T-helper 1 cell treated with Interleukin-12 subunit alpha and Interleukin-12 subunit beta and Interleukin-4 antibody, amounts not matched to agents 30 ng/mL and 1 ng/mL, for 36 hours (primary cell): ENCODE results near the gene KRTAP3-2. TPM values are rescaled to one million over a fixed set of nuclear protein-coding genes. Genes with fewer than 3 reads are reported as not detected.

ENCODE experiments used
- intact Hi-C: fragments of 100-400 bp; cut with micrococcal nuclease; formaldehyde crosslinking; loops from one replicate; pipeline ENCODE4 v1.15.1; 2024
- total RNA-seq: library from RNA; stranded (reverse); gene quantifications from 2 replicates; pipeline ENCODE4 v1.2.3, GENCODE V29; 2022

The KRTAP3-2 gene
- total RNA-seq, 1 donor from 2014 or later, result not detected

DNA sequence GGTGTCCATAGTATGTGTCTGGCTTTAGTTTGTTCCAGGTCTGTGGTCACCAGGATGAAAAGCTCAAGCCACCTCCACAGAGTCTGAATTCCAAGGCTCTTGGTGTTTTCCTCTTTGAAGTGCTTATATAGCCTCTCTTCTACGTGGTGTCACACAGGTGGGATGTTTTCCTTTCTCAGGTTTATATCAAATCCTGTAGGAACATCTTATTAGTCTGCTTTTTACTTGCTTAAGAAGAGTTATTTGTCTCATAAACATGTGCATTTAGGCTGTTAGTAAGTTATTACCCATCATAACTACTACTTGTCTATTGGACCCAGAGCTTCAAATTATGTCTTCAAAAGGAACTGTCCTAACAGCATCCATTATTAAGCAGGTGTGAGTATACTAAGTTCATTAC is 32.9 kb downstream of the KRTAP3-2 start, which contains the start of gene KRT39:
TSS of gene KRT39 (minus strand) at position 101 of the 400 bp plus-strand sequence. CDS start at position 9, 92 bp downstream.
- intact Hi-C loops, result no loop called here

- intact Hi-C loops, result no loop called here
Observed at GRCh38 chr17:40963838-40964237, 35.9 kb downstream of the KRTAP3-2 start.

DNA sequence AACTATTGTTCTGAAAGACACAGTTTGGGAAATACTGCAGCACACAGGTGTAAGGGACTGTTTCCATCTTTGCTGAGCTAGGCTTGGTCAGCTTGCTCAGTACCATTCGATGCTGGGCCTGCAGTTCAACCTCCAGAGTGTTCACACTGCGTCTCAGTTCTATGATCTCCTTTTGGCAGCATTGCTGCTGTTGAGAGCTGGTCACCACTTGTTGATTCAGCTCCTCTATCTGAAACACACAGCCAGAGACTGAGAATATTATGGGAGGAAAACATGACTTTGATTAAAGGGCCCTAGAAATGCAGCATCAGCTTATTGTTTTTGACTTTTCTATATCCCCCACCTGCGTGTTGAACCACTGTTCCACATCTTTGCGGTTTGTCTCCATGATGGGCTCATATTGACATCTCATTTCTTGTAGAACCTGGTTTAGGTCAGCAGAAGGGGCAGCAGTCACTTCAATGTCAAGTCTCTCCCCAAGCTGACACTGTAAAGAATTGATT is 37.6 kb downstream of the KRTAP3-2 start:
- intact Hi-C loops, result no loop called here

- intact Hi-C loops, result no loop called here
Observed at GRCh38 chr17:40961591-40961990, 38.1 kb downstream of the KRTAP3-2 start.

- intact Hi-C loops, result no loop called here
Observed at GRCh38 chr17:40960144-40960543, 39.6 kb downstream of the KRTAP3-2 start.

- intact Hi-C loops, result no loop called here
Observed at GRCh38 chr17:40958086-40958953, 41.4 kb downstream of the KRTAP3-2 start.

DNA sequence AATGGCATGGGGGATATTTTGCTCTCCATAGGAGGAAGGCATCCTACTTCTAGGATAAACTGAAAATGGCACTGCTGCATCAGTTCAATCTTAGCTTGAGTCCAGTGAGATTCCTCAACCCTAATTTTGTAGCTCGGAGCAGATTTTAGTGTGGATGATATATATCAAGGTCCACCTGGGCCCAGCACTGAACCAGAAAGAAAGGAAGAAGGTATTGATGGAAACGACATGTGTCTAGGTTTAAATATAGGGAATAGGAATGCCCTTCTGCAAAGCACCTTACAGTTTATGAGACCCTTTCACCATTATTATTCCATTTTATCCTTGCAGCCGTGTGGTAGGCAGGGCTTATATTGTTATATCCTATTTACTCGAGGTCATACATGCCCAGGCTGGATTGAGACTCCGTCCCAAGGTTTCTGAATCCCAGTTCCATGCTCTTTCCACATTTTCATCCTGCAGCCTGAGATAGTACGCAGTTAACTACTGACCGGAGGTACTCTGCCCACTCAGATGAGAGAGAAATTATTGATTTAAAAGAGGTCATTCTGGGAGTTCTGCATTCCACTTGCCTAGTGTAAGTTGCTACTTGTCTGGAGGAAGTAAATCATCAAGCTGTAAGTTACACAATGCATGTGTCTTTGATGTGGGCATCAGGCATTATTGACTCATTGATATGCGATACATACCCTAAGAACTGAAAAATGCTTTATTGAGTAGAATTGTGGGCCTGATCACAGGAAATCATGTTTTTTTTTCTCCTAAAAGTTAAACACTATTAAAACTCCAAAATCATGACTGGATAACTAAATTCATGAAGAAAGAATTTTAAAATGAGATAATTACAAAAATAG is 43.1 kb downstream of the KRTAP3-2 start:
- intact Hi-C loops, result no loop called here

- intact Hi-C loops, result no loop called here
Observed at GRCh38 chr17:40953881-40954280, 45.8 kb downstream of the KRTAP3-2 start.

DNA sequence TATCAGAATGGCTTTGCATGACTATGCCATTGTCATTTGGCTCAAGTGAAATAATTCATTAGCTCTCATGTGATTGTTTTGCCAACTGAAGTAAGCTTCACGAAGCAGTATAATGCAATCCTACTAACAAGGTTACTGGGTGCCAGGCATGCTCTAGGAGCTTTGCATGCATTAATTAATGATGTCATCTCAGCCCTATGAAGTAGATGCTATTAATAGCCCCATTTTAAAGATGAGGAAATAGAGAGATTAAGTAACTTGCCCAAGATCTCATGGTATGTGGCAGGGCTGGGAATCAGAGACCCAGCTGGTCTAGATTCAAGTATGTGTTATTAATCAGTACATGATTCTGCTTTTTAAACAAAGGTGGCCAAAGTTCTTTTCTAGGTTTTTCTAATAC is 47.0 kb downstream of the KRTAP3-2 start:
- intact Hi-C loops, result no loop called here

GRCh38 chr17:40952154-40952553 is 47.6 kb downstream of the KRTAP3-2 start:
- intact Hi-C loops, result no loop called here

DNA sequence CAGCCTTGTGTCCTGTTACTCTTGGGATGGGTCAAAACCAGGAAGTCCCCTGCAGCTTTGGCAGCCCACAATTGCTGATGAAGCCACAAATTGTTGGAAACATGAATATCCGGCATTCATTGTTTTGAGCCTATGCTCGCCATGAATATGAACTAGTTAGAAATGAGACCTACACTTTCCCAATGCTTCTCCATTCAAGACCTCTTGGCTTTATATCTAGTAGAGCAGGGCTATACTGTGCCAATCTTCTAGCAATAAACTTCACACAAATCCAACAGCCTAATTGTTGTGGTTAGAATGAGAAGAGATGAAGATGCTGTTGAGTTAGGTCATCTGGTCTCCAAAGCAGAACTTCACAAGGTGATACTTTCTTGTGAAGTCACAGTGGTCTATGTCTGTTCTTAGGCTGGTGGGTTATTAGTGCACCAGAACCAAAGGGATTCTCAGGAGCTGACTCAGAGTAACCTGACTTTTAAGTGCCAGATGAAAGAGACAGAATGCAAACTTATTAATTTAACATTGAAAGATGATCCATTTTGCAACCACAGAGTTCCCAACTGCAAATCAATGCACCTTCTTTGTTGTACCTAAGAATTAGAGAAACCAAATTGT is 48.6 kb downstream of the KRTAP3-2 start:
- intact Hi-C loops, result no loop called here

DNA sequence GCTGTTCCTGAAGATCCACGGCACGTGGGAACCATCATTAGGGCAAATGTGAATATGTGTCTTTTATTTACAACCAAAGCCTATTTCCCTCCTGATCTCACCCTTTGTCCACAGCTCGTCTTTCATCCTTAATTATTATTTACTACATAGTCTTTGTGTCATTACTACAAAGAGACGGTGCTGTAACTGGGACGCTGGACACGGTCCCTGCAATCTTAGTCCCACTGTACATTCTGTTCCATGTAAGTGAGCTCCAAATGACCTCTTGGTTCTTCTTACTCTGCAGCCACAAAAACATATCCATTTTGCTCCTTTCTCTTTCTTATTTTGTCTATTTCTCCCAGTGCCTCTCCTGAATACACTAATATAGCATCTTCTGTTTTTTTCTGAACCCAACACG is 49.5 kb downstream of the KRTAP3-2 start:
- intact Hi-C loops, result no loop called here

DNA sequence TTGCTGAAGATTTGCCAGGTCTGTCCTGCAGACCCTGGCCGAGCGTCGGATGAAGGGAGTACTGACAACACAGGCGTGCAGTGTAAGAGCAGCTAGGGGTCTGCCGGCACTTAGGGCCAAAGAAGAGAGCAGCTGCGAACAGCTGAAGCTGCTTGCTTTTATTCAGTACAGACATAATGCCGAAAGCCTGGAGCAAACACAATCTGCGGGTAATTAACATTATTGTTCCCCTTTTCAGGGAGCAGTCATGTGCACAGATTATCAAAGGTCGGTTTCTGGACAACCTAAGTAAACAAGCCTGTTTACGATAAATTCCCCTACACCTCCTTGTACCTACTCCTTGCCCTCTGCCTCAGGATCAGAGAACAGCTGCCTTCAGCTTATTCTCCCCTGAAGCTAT is 50.3 kb downstream of the KRTAP3-2 start:
- intact Hi-C loops, result no loop called here

Other genes starting within 250 kb of the KRTAP3-2 start
- not detected in 2 replicates for gene KRT25, start 244.6 kb downstream of the KRTAP3-2 start, total RNA-seq
- gene KRT26, start 227.7 kb downstream of the KRTAP3-2 start, total RNA-seq, result not detected in 2 replicates
- not detected in 2 replicates for gene KRT27, start 217.4 kb downstream of the KRTAP3-2 start, total RNA-seq
- not detected in 2 replicates for gene KRT28, start 199.9 kb downstream of the KRTAP3-2 start, total RNA-seq
- gene KRT10, start 177.3 kb downstream of the KRTAP3-2 start, total RNA-seq, result 21.0 and 25.6 TPM in 2 replicates
- gene KRT12, start 132.7 kb downstream of the KRTAP3-2 start, total RNA-seq, result not detected in 2 replicates
- not detected in 2 replicates for gene KRT20, start 114.7 kb downstream of the KRTAP3-2 start, total RNA-seq
- gene KRT23, start 62.3 kb downstream of the KRTAP3-2 start, total RNA-seq, result not detected in 2 replicates
- gene KRT39, start 33.0 kb downstream of the KRTAP3-2 start, total RNA-seq, result not detected in 2 replicates
- not detected in 2 replicates for gene KRT40, start 15.6 kb downstream of the KRTAP3-2 start, total RNA-seq
- not detected in 2 replicates for gene KRTAP3-3, start 5.7 kb downstream of the KRTAP3-2 start, total RNA-seq
- gene KRTAP3-1, start 9.2 kb upstream of the KRTAP3-2 start, total RNA-seq, result not detected in 2 replicates
- gene KRTAP1-5, start 27.3 kb upstream of the KRTAP3-2 start, total RNA-seq, result not detected in 2 replicates
- gene KRTAP1-4, start 30.3 kb upstream of the KRTAP3-2 start, total RNA-seq, result not detected in 2 replicates
- gene KRTAP1-3, start 35.0 kb upstream of the KRTAP3-2 start, total RNA-seq, result not detected in 2 replicates
- not detected in 2 replicates for gene KRTAP1-1, start 41.5 kb upstream of the KRTAP3-2 start, total RNA-seq
- not detected in 2 replicates for gene KRTAP2-1, start 47.4 kb upstream of the KRTAP3-2 start, total RNA-seq
- gene KRTAP2-2, start 55.3 kb upstream of the KRTAP3-2 start, total RNA-seq, result not detected in 2 replicates
- not detected in 2 replicates for gene KRTAP2-3, start 60.2 kb upstream of the KRTAP3-2 start, total RNA-seq
- not detected in 2 replicates for gene KRTAP2-4, start 66.0 kb upstream of the KRTAP3-2 start, total RNA-seq
- not detected in 2 replicates for gene KRTAP4-7, start 84.2 kb upstream of the KRTAP3-2 start, total RNA-seq
- gene KRTAP4-8, start 98.2 kb upstream of the KRTAP3-2 start, total RNA-seq, result not detected in 2 replicates
- gene KRTAP4-16, start 102.3 kb upstream of the KRTAP3-2 start, total RNA-seq, result not detected in 2 replicates
- not detected in 2 replicates for gene KRTAP4-9, start 105.5 kb upstream of the KRTAP3-2 start, total RNA-seq
- not detected in 2 replicates for gene KRTAP4-11, start 118.5 kb upstream of the KRTAP3-2 start, total RNA-seq
- gene KRTAP4-12, start 124.3 kb upstream of the KRTAP3-2 start, total RNA-seq, result not detected in 2 replicates
- gene KRTAP4-6, start 140.6 kb upstream of the KRTAP3-2 start, total RNA-seq, result not detected in 2 replicates
- not detected in 2 replicates for gene KRTAP4-5, start 149.9 kb upstream of the KRTAP3-2 start, total RNA-seq
- gene KRTAP4-4, start 160.8 kb upstream of the KRTAP3-2 start, total RNA-seq, result not detected in 2 replicates
- gene KRTAP4-3, start 168.3 kb upstream of the KRTAP3-2 start, total RNA-seq, result not detected in 2 replicates
- not detected in 2 replicates for gene KRTAP4-2, start 178.3 kb upstream of the KRTAP3-2 start, total RNA-seq
- not detected in 2 replicates for gene KRTAP4-1, start 185.0 kb upstream of the KRTAP3-2 start, total RNA-seq
- not detected in 2 replicates for gene KRTAP9-1, start 190.0 kb upstream of the KRTAP3-2 start, total RNA-seq
- gene KRTAP9-2, start 226.7 kb upstream of the KRTAP3-2 start, total RNA-seq, result not detected in 2 replicates
- not detected in 2 replicates for gene KRTAP9-3, start 232.5 kb upstream of the KRTAP3-2 start, total RNA-seq
- gene KRTAP9-8, start 238.1 kb upstream of the KRTAP3-2 start, total RNA-seq, result not detected in 2 replicates
- gene KRTAP9-4, start 249.8 kb upstream of the KRTAP3-2 start, total RNA-seq, result not detected in 2 replicates